HEK293 (cell line): Measurements from ENCODE around the gene IL3.

ENCODE experiments used
- BCL11A ChIP-seq: fragments of 450-650 bp; formaldehyde crosslinking; IDR thresholded peaks from 2 replicates; pipeline ENCODE4 v1.5.1; 2016; ENCODE audit warnings: low read depth, missing biosample characterization, missing genetic modification characterization
- KLF16 ChIP-seq: fragments of 450-650 bp; formaldehyde crosslinking; IDR thresholded peaks from 2 replicates; pipeline ENCODE4 v1.5.1; 2017; ENCODE audit warnings: missing biosample characterization, missing genetic modification characterization
- ZNF121 ChIP-seq: fragments of 450-650 bp; formaldehyde crosslinking; IDR thresholded peaks from 2 replicates; pipeline ENCODE4 v1.5.1; 2016; ENCODE audit warnings: missing biosample characterization, missing genetic modification characterization
- TF ChIP-seq, protein P1 (sequence below): fragments of 450-650 bp; formaldehyde crosslinking; IDR thresholded peaks from 2 replicates; pipeline ENCODE4 v1.5.1; 2016; ENCODE audit warnings: missing biosample characterization, missing genetic modification characterization
- TF ChIP-seq, protein P2 (sequence below): fragments of 450-650 bp; formaldehyde crosslinking; IDR thresholded peaks from 2 replicates; pipeline ENCODE4 v1.5.1; 2016; ENCODE audit warnings: missing biosample characterization, missing genetic modification characterization

DNA sequence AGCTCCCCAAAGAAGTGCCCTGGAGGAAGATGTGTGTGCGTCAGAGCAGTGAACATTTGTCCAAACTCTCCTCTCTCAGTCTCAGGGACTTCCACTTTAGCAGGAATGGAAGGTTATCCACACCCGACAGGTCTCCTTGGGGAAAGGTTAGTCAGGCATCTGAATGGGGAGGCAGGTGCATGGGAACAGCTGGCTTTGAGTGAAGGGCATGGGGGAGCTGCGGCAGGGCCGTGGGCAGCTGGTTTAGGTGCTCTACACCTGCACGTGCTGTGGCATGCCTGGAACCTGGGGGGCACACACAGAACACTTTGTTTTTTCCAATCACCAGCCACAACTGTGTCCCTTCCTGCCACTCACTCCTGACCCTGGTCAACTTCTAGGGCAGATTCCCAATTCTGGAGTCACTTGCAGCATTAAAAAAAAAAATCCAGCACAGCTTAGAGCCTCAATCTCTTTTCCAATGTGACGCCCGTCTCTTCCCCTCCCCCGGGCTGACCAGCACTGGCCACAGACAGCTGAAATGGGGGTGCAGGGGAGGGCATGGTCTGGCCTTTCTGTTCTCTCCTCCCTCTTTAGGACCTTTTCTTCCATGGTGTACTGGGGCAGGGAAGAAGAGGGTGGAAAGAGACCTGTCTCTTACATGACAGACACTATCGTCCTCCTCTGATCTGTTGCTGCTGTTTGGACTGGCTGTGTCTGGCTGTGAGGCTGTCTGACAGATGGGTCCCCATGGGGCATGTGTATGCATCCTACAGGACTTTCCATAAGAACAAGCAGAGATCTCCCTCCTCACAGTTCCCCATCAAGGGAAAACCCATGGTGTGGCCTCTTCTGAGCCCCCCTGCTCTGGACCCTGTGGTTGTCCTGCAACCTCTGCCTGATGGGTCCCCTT lies 9.5 kb upstream of the IL3 start:
- no peak for TF ChIP-seq ZNF121 (tag by site-specific recombination)
- TF ChIP-seq, protein P1, sequence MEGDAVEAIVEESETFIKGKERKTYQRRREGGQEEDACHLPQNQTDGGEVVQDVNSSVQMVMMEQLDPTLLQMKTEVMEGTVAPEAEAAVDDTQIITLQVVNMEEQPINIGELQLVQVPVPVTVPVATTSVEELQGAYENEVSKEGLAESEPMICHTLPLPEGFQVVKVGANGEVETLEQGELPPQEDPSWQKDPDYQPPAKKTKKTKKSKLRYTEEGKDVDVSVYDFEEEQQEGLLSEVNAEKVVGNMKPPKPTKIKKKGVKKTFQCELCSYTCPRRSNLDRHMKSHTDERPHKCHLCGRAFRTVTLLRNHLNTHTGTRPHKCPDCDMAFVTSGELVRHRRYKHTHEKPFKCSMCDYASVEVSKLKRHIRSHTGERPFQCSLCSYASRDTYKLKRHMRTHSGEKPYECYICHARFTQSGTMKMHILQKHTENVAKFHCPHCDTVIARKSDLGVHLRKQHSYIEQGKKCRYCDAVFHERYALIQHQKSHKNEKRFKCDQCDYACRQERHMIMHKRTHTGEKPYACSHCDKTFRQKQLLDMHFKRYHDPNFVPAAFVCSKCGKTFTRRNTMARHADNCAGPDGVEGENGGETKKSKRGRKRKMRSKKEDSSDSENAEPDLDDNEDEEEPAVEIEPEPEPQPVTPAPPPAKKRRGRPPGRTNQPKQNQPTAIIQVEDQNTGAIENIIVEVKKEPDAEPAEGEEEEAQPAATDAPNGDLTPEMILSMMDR (tag by site-specific recombination) = no peak
- TF ChIP-seq, protein P2, sequence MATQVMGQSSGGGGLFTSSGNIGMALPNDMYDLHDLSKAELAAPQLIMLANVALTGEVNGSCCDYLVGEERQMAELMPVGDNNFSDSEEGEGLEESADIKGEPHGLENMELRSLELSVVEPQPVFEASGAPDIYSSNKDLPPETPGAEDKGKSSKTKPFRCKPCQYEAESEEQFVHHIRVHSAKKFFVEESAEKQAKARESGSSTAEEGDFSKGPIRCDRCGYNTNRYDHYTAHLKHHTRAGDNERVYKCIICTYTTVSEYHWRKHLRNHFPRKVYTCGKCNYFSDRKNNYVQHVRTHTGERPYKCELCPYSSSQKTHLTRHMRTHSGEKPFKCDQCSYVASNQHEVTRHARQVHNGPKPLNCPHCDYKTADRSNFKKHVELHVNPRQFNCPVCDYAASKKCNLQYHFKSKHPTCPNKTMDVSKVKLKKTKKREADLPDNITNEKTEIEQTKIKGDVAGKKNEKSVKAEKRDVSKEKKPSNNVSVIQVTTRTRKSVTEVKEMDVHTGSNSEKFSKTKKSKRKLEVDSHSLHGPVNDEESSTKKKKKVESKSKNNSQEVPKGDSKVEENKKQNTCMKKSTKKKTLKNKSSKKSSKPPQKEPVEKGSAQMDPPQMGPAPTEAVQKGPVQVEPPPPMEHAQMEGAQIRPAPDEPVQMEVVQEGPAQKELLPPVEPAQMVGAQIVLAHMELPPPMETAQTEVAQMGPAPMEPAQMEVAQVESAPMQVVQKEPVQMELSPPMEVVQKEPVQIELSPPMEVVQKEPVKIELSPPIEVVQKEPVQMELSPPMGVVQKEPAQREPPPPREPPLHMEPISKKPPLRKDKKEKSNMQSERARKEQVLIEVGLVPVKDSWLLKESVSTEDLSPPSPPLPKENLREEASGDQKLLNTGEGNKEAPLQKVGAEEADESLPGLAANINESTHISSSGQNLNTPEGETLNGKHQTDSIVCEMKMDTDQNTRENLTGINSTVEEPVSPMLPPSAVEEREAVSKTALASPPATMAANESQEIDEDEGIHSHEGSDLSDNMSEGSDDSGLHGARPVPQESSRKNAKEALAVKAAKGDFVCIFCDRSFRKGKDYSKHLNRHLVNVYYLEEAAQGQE = no peak
- no peak for TF ChIP-seq KLF16 (tag by site-specific recombination)
- no peak for TF ChIP-seq BCL11A (tag by site-specific recombination)
